Activated CD4-positive, alpha-beta T cell treated with anti-CD3 and anti-CD28 coated beads for 1 hour (primary cell): ENCODE measurements around the gene RIMKLB.
"Not testable (repeated sequence)": the region's sequence is repeated elsewhere in the genome, so short reads cannot be mapped to it uniquely, and the experiment has no call there.

Experiments used
- DNase-seq: peaks from one replicate; pipeline ENCODE4 v3.0.0-alpha.2; 2020

Gene RIMKLB

GRCh38 chr12:8695116-8695515, 2.7 kb upstream of the RIMKLB start:
- DNase-seq, result no peak

GRCh38 chr12:8696442-8697090, 1.2 kb upstream of the RIMKLB start:
- no peak for DNase-seq

DNA sequence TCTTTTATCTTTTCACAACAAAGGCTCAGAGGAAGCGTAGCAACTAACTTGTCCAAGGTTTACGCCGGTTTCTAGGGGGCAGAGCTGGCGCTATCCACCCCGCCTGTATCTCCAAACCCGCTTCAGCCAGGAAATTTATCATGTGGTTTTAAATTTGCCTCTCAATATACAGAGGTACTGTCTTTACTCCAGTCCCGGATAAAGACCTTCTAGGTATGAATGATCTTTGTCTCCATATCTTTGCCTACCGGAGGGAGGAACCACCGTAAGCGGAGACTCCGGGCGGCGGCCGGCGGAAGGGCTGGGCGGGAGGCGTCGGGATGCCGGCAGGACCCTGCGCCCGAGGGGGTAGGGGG, 693 bp upstream of the RIMKLB start:
- no peak for DNase-seq

DNA sequence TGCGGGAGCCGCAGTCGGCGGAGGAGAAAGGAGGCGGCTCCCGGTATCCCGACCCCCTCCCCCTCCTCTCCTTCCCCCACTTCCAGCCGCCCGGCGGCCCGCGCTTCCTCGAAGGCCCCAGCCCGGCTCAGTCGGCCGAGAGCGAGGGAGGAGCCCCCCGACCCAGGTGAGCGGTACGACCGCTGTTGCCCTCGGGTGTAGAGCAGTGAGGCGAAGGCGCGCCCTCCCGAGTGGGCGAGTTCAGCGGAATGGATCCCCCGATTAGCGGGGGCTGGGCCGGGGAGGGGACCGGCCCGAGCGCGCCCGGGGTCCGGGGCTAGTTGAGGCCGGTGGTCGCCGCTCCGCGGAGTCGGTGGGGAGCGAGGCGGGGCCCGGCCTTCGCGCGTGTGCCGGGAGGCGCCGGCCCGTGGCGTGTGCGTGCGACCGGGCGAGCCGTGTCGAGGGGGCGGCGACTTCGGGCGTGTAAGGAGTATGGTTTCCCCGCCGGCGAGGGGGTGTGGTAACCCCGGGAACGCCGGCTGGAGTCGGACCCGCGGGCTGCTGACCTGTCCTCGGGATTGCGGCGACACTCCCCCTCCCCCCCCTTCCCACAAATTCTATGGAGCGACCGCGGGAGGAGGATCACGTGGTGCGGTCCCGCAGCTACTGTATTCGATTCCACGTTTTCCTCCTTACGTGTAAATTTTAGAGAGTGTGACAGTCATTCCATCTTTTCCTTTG, 501 bp downstream of the RIMKLB start:
- DNase-seq, result peak; percentile 31

GRCh38 chr12:8698879-8699278, 1.1 kb downstream of the RIMKLB start:
- no peak for DNase-seq

DNA sequence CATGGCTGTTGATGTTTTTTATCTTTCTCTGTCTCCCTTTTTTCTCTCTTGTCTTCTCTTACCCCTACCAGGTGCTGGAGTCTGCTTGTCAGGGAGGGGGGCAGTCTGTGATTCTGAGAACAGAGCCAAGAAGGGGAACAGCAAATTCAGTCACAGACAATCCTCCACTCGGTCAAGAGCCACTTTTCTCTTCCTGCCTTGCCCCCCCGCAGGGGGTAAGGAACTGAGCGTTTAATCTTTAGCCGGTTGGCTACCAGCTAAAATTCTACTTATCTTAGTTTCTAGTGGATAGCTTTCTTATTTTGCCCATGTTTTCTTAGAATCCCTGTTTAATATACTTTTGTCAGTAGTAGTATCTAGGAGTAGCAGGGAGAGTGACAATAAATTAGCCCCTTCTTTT, 1.9 kb downstream of the RIMKLB start:
- no peak for DNase-seq

GRCh38 chr12:8701046-8701660, 3.4 kb downstream of the RIMKLB start:
- DNase-seq, result no peak

DNA sequence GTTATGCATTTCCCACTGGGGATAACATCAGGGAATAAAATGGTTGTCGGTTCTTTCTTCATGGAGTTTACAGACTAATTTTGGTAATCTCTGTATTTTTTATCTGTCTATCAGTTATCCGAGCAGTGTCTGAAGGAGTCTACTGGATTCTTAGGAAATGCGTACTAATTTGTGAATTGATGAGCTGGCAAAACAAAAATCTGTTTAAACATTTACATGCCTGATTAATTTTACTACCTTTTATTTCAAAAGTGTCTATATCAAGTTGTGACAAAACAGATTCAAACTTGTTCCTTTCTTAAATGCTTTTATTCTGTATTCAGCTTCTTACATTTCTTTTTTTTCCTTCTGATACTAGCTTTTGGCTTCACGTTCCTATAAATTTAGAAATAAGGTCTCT, 4.4 kb downstream of the RIMKLB start:
- no peak for DNase-seq

- no peak for DNase-seq
Observed at GRCh38 chr12:8709124-8709830, 11.5 kb downstream of the RIMKLB start.

- DNase-seq, result no peak
Observed at GRCh38 chr12:8712572-8712971, 14.8 kb downstream of the RIMKLB start.

GRCh38 chr12:8722286-8722800, 24.6 kb downstream of the RIMKLB start:
- DNase-seq, result no peak

GRCh38 chr12:8734873-8735381, 37.1 kb downstream of the RIMKLB start:
- DNase-seq, result no peak

- no peak for DNase-seq
Observed at GRCh38 chr12:8742501-8742900, 44.7 kb downstream of the RIMKLB start.

- DNase-seq, result not testable (repeated sequence)
Observed at GRCh38 chr12:8743121-8743520, 45.3 kb downstream of the RIMKLB start.

DNA sequence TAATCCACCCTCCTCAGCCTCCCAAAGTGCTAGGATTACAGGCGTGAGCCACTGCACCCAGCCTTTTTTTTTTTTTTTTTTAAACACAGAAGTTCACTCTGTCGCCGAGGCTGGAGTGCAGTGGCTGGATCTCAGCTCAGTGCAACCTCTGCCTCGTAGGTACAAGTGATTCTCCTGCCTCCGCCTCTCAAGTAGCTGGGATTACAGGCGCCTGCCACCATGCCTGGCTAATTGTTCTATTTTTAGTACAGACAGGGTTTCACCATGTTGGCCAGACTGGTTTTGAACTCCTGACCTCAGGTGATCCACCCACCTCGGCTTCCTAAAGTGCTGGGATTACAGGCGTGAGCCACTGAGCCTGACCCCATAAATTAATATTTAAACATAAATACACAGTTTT, 47.8 kb downstream of the RIMKLB start:
- DNase-seq, result not testable (repeated sequence)

DNA sequence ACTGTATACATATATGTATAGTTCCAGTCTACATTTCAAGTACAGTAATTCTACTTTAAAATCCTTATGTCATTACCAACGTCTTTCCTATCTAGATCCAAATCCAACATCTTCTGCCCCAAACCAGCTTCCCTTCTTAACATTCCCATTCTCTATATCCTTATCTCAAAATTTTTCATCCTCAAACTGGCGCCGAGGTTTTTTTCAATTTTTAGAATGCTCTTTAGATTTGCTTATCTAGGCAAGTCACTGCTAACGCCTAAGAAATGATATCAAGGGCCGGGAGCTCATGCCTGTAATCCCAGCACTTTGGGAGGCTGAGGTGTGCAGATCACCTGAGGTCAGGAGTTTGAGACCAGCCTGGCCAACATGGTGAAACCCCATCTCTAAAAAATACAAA, 48.3 kb downstream of the RIMKLB start:
- DNase-seq, result no peak

DNA sequence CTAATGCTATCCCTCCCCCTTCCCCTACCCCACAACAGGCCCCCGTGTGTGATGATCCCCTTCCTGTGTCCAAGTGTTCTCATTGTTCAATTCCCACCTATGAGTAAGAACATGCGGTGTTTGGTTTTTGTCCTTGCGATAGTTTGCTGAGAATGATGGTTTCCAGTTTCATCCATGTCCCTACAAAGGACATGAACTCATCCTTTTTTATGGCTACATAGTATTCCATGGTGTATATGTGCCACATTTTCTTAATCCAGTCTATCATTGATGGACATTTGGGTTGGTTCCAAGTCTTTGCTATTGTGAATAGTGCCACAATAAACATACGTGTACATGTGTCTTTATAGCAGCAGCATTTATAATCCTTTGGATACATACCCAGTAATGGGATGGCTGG, 62.3 kb downstream of the RIMKLB start:
- DNase-seq, result not testable (repeated sequence)

- not testable (repeated sequence) for DNase-seq
Observed at GRCh38 chr12:8762701-8763100, 64.9 kb downstream of the RIMKLB start.

GRCh38 chr12:8766121-8766520, 68.3 kb downstream of the RIMKLB start:
- not testable (repeated sequence) for DNase-seq

GRCh38 chr12:8770499-8770898, 72.7 kb downstream of the RIMKLB start:
- no peak for DNase-seq

DNA sequence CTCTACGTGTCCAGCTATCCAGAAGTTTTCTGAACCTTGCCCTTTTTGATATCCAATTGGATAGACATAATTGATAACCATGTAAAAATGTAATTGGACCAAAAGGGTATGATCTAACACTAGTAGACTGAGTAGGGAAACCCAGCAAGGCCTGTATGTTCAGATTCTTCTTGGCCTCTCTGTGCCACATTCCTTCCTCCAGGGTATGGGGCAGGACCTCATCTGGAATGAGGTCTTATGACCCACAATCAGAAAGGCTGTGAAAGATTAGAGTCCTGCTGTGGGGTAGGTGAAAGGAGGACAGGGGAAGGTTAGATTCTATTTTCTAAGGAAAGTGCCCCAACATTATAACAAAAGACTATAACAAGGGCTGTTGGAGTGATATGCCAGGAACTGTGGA, 73.3 kb downstream of the RIMKLB start:
- DNase-seq, result no peak

DNA sequence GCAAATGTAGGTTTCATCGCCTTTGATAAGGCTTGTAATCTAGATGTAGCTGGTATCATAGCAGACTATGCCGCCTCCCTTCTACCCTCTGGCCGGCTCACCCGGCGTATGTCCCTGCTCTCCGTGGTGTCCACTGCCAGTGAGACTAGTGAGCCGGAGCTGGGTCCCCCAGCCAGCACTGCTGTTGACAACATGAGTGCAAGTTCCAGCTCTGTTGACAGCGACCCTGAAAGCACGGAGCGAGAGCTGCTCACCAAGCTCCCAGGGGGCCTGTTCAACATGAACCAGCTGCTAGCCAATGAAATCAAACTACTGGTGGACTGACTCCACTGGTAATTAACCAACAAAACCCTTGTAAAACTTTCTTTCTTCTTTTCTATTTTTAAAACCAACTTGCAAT, 75.7 kb downstream of the RIMKLB start:
- DNase-seq, result no peak

DNA sequence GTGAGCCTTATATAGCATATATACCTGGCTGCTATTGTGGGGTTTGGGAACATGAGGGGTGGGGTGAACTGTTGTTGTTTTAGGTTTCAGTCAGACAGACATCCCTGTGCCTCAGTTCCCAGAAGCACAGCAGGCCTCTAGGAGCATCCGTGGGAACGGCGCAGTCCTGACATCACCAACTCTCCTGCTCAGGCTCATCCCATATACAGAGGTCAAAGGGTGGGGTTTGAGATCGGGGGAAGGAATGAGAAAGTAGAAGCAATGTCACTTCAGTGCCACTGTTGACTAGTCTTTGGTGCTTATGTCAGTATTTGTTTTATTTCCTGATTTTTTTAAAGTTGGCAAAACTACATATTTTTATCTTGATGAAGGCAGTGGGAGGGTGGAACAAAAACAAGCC, 81.5 kb downstream of the RIMKLB start:
- no peak for DNase-seq
